HCT116 (cell line): ENCODE measurements around the gene SORCS2. TPM values are rescaled to one million over a fixed set of nuclear protein-coding genes. Genes with fewer than 3 reads are reported as not detected.
A peak's percentile ranks its signal among the peaks of the same experiment; 100 is the strongest.

Experiments used
- ATAC-seq: fragments of 200-7000 bp; cut with Tn5 transposase; 2 replicates; pipeline ENCODE4 v1.9.1; 2020; ENCODE audit warnings: mild to moderate bottlenecking, moderate library complexity
- BruUV-seq: library from RNA; stranded (reverse); fragments of 400-500 nt; replicated peaks from 2 replicates; lab custom pipeline; 2021; lab: Mats Ljungman, UMichigan
- CTCF ChIA-PET: fragments of 300-600 bp; sonication (Branson Sonifier 250); formaldehyde crosslinking; loops from one replicate; lab custom pipeline; 2021; ENCODE audit warnings: antibody characterized with exemption; lab: Charles Lee
- POLR2A ChIA-PET: fragments of 300-600, 350-600 bp; sonication (Branson Sonifier 250); formaldehyde crosslinking; loops from one replicate; lab custom pipeline; 2021; ENCODE audit warnings: antibody characterized with exemption; lab: Charles Lee
- RAD21 ChIA-PET, 2 experiments: fragments of 300-600 bp; sonication (Branson Sonifier 250); formaldehyde crosslinking; loops; one replicate each; lab custom pipeline; 2023; ENCODE audit warnings: low total read pairs in 2 of 2; ENCODE audit not compliant: uncharacterized antibody in 2 of 2, unreplicated experiment in 2 of 2, low non-redundant PET in 1 of 2; lab: Charles Lee
- DNase-seq: peaks from one replicate; pipeline ENCODE4 v3.0.0-alpha.2; 2010; ENCODE audit warnings: low read depth, low spot score
- H2AFZ ChIP-seq: fragments of 200-600 bp; shearing (Covaris generic), sonication (generic); 2 replicates; pipeline ENCODE4 v1.6.1; 2017; ENCODE audit warnings: low read depth, mixed run types, mixed read lengths, antibody characterized with exemption, low read length; ENCODE audit not compliant: poor library complexity, severe bottlenecking
- H3K27ac ChIP-seq: 2 replicates; pipeline ENCODE4 v1.5.1; 2012; ENCODE audit warnings: low read depth, low read length
- H3K27me3 ChIP-seq: fragments of 200-600 bp; sonication (generic); 2 replicates; pipeline ENCODE4 v1.6.1; 2016; ENCODE audit warnings: mixed run types, low read length, mixed read lengths; ENCODE audit not compliant: insufficient read depth
- H3K36me3 ChIP-seq, 2 experiments: fragments of 200-500 bp in 1 of 2; fragments of 200-600 bp in 1 of 2; sonication (Bioruptor generic) in 1 of 2; sonication (generic) in 1 of 2; 2 replicates each; pipeline versions ENCODE4 v1.5.1 to v1.6.1; 2014 to 2016; ENCODE audit warnings: low read length in 2 of 2, inconsistent platforms in 1 of 2, mixed read lengths in 1 of 2, mixed run types in 1 of 2; ENCODE audit not compliant: insufficient read depth in 2 of 2, control insufficient read depth in 1 of 2
- H3K4me1 ChIP-seq, 2 experiments: fragments of 200-600 bp in 1 of 2; sonication (generic) in 1 of 2; 2 replicates each; pipeline versions ENCODE4 v1.5.1 to v1.6.1; 2012 to 2017; ENCODE audit warnings: low read length in 2 of 2, inconsistent platforms in 1 of 2, mild to moderate bottlenecking in 1 of 2, mixed read lengths in 1 of 2, mixed run types in 1 of 2, moderate library complexity in 1 of 2; ENCODE audit not compliant: insufficient read depth in 2 of 2, control insufficient read depth in 1 of 2
- H3K4me2 ChIP-seq: fragments of 200-600 bp; sonication (generic); 2 replicates; pipeline ENCODE4 v1.6.1; 2017; ENCODE audit warnings: mixed run types, low read length, mixed read lengths
- H3K4me3 ChIP-seq, 2 experiments: fragments of 200-600 bp in 1 of 2; sonication (generic) in 1 of 2; replicated peaks in 1 of 2; 2 replicates each; pipeline ENCODE4 v1.5.1; 2011 to 2016; ENCODE audit warnings: low read length in 2 of 2, control low read depth in 1 of 2, low read depth in 1 of 2, mild to moderate bottlenecking in 1 of 2, mixed read lengths in 1 of 2, mixed run types in 1 of 2
- H3K79me2 ChIP-seq: fragments of 200-600 bp; sonication (generic); 2 replicates; pipeline ENCODE4 v1.6.1; 2017; ENCODE audit warnings: mild to moderate bottlenecking, mixed run types, low read length, moderate library complexity, mixed read lengths; ENCODE audit not compliant: insufficient read depth
- H3K9ac ChIP-seq: fragments of 200-600 bp; sonication (generic); 2 replicates; pipeline ENCODE4 v1.6.1; 2016; ENCODE audit warnings: low read length, mixed read lengths
- H3K9me2 ChIP-seq: fragments of 200-600 bp; sonication (generic), shearing (Covaris generic); 2 replicates; pipeline ENCODE4 v1.6.1; 2017; ENCODE audit warnings: mixed run types, mild to moderate bottlenecking, moderate library complexity; ENCODE audit not compliant: insufficient read depth
- H3K9me3 ChIP-seq, 2 experiments: fragments of 200-500 bp in 1 of 2; fragments of 200-600 bp in 1 of 2; sonication (Bioruptor generic) in 1 of 2; sonication (generic) in 1 of 2; 2 replicates each; pipeline ENCODE4 v1.6.1; 2014 to 2017; ENCODE audit warnings: low read length in 2 of 2, mixed read lengths in 2 of 2, inconsistent platforms in 1 of 2, low read depth in 1 of 2, mild to moderate bottlenecking in 1 of 2, mixed run types in 1 of 2, moderate library complexity in 1 of 2; ENCODE audit not compliant: control insufficient read depth in 1 of 2, insufficient read depth in 1 of 2
- H4K20me1 ChIP-seq: fragments of 200-600 bp; sonication (generic), shearing (Covaris generic); 2 replicates; pipeline ENCODE4 v1.6.1; 2017; ENCODE audit warnings: mixed run types, mild to moderate bottlenecking, moderate library complexity; ENCODE audit not compliant: insufficient read depth
- REST ChIP-seq: IDR thresholded peaks from 2 replicates; pipeline ENCODE4 v1.6.1; 2012; ENCODE audit warnings: low read depth
- SP1 ChIP-seq: IDR thresholded peaks from 2 replicates; pipeline ENCODE4 v1.6.1; 2012; ENCODE audit warnings: low read depth
- intact Hi-C: fragments of 100-400 bp; cut with micrococcal nuclease; formaldehyde crosslinking; loops from 2 replicates; pipeline ENCODE4 v1.10.0; 2022
- total RNA-seq: library from RNA; stranded (reverse); gene quantifications from one replicate; pipeline ENCODE4 v1.2.1, GENCODE V29; 2021; ENCODE audit not compliant: unreplicated experiment

SORCS2 gene
- total RNA-seq, 1 experiment from 2014 or later, result 0.37 TPM

GRCh38 chr4:7294176-7294756, 101.9 kb downstream of the SORCS2 start:
- no peaks in the 10 kb centered on the region; the same call in 1 of the 2 replicates for H3K27me3 ChIP-seq
- intact Hi-C loops, result loop anchor here (10.0 kb wide), 1 partner anchor 209 kb away; no protein-coding TSS in a partner anchor
- TF ChIP-seq SP1, result no peak
- no peak for TF ChIP-seq REST

More at GRCh38 chr4:7294176-7294756, 101.9 kb downstream of the SORCS2 start:
- no peak overlapping the region for H3K4me2 ChIP-seq
- H3K9ac ChIP-seq, result no peak overlapping the region
- ATAC-seq (0 out of 2 replicates have a peak, but pooled peaks have one; percentile 30), DNase-seq (no peak)
- H3K79me2 ChIP-seq, result no peaks in the 10 kb centered on the region
- H3K27ac ChIP-seq, result no peak overlapping the region
- no TSS peak for BruUV-seq
- POLR2A ChIA-PET, result no interaction called here
- no peak overlapping the region for H2AFZ ChIP-seq
- RAD21 ChIA-PET, result no interaction called here
- H4K20me1 ChIP-seq, result no peaks in the 10 kb centered on the region
- H3K36me3 ChIP-seq, result no peaks in the 10 kb centered on the region
- no peaks in the 10 kb centered on the region for H3K4me1 ChIP-seq
- CTCF ChIA-PET, result interaction anchor here (1.4 to 2.9 kb wide), 2 partner anchors 99 to 102 kb away, joined by 5 to 28 read pairs; partner anchors contain the start of gene SORCS2
- H3K4me3 ChIP-seq, result no peak overlapping the region
- no peaks in the 10 kb centered on the region for H3K9me2 ChIP-seq
- H3K9me3 ChIP-seq, result no peaks in the 10 kb centered on the region
